GM23248 (cell line): Measurements from ENCODE around the gene TPRG1. TPM values are rescaled to one million over a fixed set of nuclear protein-coding genes. Genes with fewer than 3 reads are reported as not detected.

Source experiments
- DNase-seq: peaks from one replicate; pipeline ENCODE4 v3.0.0-alpha.2; 2015
- H2AFZ ChIP-seq: fragments of 200-600 bp; sonication (generic); 2 replicates; pipeline ENCODE4 v1.6.1; 2016; ENCODE audit warnings: antibody characterized with exemption
- H3F3A ChIP-seq: fragments of 200-600 bp; sonication (generic); 2 replicates; pipeline ENCODE4 v1.6.1; 2016; ENCODE audit warnings: mild to moderate bottlenecking, antibody characterized with exemption, mixed run types; ENCODE audit not compliant: insufficient read depth
- H3K27ac ChIP-seq: fragments of 200-600 bp; sonication (generic); 2 replicates; pipeline ENCODE4 v1.5.1; 2016; ENCODE audit warnings: mild to moderate bottlenecking
- H3K27me3 ChIP-seq: fragments of 200-600 bp; sonication (generic); replicated peaks from 2 replicates; pipeline ENCODE4 v1.6.1; 2016; ENCODE audit warnings: mild to moderate bottlenecking; ENCODE audit not compliant: insufficient read depth
- H3K36me3 ChIP-seq: fragments of 200-600 bp; sonication (generic); 2 replicates; pipeline ENCODE4 v1.6.1; 2016; ENCODE audit warnings: low read depth, mild to moderate bottlenecking
- H3K4me1 ChIP-seq: fragments of 200-600 bp; sonication (generic); 2 replicates; pipeline ENCODE4 v1.6.1; 2016; ENCODE audit warnings: mild to moderate bottlenecking; ENCODE audit not compliant: insufficient read depth
- H3K4me2 ChIP-seq: fragments of 200-600 bp; sonication (generic); one replicate; pipeline ENCODE4 v1.6.1; 2016; ENCODE audit warnings: mild to moderate bottlenecking; ENCODE audit not compliant: unreplicated experiment
- H3K4me3 ChIP-seq: fragments of 200-600 bp; sonication (generic); 2 replicates; pipeline ENCODE4 v1.5.1; 2016; ENCODE audit warnings: mild to moderate bottlenecking
- H3K79me2 ChIP-seq: fragments of 200-600 bp; sonication (generic); 2 replicates; pipeline ENCODE4 v1.6.1; 2016; ENCODE audit warnings: mild to moderate bottlenecking; ENCODE audit not compliant: insufficient read depth
- H3K9ac ChIP-seq: fragments of 200-600 bp; sonication (generic); 2 replicates; pipeline ENCODE4 v1.6.1; 2016; ENCODE audit warnings: mild to moderate bottlenecking
- H3K9me2 ChIP-seq: fragments of 200-600 bp; sonication (generic); 2 replicates; pipeline ENCODE4 v1.6.1; 2016; ENCODE audit warnings: mixed run types, mild to moderate bottlenecking, moderate library complexity; ENCODE audit not compliant: insufficient read depth
- H3K9me3 ChIP-seq: fragments of 200-600 bp; sonication (generic); one replicate; pipeline ENCODE4 v1.6.1; 2017; ENCODE audit warnings: low read depth
- H4K20me1 ChIP-seq: fragments of 200-600 bp; sonication (generic); 2 replicates; pipeline ENCODE4 v1.6.0; 2016; ENCODE audit not compliant: insufficient read depth
- EZH2 ChIP-seq: fragments of 200-600 bp; sonication (generic); IDR thresholded peaks from 2 replicates; pipeline ENCODE4 v1.6.1; 2018; ENCODE audit warnings: antibody characterized with exemption, mild to moderate bottlenecking; ENCODE audit not compliant: insufficient read depth, poor library complexity, severe bottlenecking
- EZH2phosphoT487 ChIP-seq: fragments of 200-600 bp; sonication (generic); IDR thresholded peaks from 2 replicates; pipeline ENCODE4 v1.6.1; 2018; ENCODE audit warnings: antibody characterized with exemption, moderate library complexity, mild to moderate bottlenecking, low read depth; ENCODE audit not compliant: insufficient read depth
- WGBS, 2 experiments: methylation state at CpG; one replicate each; pipeline ENCODE4 v1.1.6; 2015 to 2017; ENCODE audit warnings: low lambda C conversion rate in 2 of 2, low coverage in 1 of 2; ENCODE audit errors: missing lambda C conversion rate in 2 of 2; 5-methylcytosine and 5-hydroxymethylcytosine counted together
- in situ Hi-C: fragments of 300-500 bp; cut with MboI; formaldehyde crosslinking; loops from 2 replicates; pipeline ENCODE4 v1.15.0; 2020
- polyA plus RNA-seq: library from polyadenylated mRNA; unstranded; fragments of >200 nt; fragmentation: Nextera tagmentation; extraction: Ambion mirVana; gene quantifications from 2 replicates; pipeline ENCODE4 v1.2.1, GENCODE V29; 2016
- total RNA-seq: library from RNA; depleted of rRNA; stranded (reverse); fragments of >200 nt; shearing (Covaris generic); gene quantifications from 2 replicates; pipeline ENCODE4 v1.2.3, GENCODE V29; 2014; rRNA removed

TPRG1 gene, protein sequence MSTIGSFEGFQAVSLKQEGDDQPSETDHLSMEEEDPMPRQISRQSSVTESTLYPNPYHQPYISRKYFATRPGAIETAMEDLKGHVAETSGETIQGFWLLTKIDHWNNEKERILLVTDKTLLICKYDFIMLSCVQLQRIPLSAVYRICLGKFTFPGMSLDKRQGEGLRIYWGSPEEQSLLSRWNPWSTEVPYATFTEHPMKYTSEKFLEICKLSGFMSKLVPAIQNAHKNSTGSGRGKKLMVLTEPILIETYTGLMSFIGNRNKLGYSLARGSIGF
- not detected in 2 replicates for total RNA-seq
- not detected in 2 replicates for polyA plus RNA-seq

DNA sequence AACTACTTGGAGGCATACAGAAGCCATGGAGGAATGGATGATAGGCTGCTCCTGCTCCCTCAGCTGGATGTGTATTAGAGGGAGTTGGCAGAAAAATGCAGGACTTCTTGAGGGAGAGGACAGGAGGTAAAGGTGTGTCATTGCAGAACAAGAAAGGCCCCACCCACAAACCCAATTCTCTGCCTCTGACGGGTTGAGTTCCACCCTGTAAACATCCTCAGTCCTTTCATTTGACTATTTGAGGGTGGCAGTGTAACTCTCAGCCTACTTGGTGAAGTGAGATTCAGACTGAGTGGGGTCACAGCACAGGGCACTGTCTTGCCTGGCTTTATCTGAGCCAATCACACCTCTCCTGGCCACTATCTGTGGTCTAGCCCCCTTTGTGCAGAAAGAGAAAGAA lies at the start of gene TPRG1:
Gene TPRG1, plus strand, starts transcription at position 265 of the 400 bp plus-strand sequence. CDS start 35,414 bp downstream, outside the sequence.
- no peak within 1 kb of the TSS for H3K4me3 ChIP-seq
- no peak for TF ChIP-seq EZH2phosphoT487
- no peak for TF ChIP-seq EZH2
- H3K27ac ChIP-seq, result no peak within 1 kb of the TSS
- H4K20me1 ChIP-seq, result no peaks in the 10 kb centered on the region
- no peak within 1 kb of the TSS for H2AFZ ChIP-seq
- no peak for DNase-seq
- H3K4me1 ChIP-seq, result no peaks in the 10 kb centered on the region
- no peaks in the 10 kb centered on the region for H3K9me3 ChIP-seq
- H3F3A ChIP-seq, result no peaks in the 10 kb centered on the region
- no peaks in the 10 kb centered on the region for H3K79me2 ChIP-seq
- in situ Hi-C loops, result no loop called here
- H3K9ac ChIP-seq, result no peak within 1 kb of the TSS
- H3K27me3 ChIP-seq, result no peaks in the 10 kb centered on the region
- WGBS, 2 experiments, result 85 to 89% methylated on average over 1 of the region's 1 CpG
- H3K36me3 ChIP-seq, result no peaks in the 10 kb centered on the region
- no peaks in the 10 kb centered on the region for H3K9me2 ChIP-seq
- H3K4me2 ChIP-seq, result no peak within 1 kb of the TSS

DNA sequence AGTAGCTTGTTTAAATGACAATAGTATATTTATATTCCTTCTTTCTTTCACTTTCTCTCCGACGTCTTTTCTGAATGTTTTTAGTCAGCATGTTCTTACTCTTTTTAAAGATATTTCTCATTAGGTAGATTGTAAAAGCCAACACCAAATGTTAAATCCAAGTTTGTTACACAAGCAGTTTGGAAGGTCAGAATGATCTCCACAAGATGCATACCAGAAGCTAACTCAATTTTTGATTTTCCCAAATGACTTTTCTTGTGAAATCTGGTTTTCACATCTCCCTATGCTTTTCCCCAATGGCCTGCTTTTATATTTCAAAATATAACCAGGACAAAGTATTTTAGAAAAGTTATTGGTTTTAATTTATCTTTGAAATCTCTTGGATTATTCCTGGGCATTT lies 49.7 kb upstream of the TPRG1 start:
- no peak for DNase-seq
- in situ Hi-C loops, result no loop called here
- no peaks in the 10 kb centered on the region for H3K9me2 ChIP-seq
- peak overlapping the region; percentile 64 for H2AFZ ChIP-seq
- 5 to 14% methylated on average over 2 of the region's 2 CpGs for WGBS, 2 experiments
- no peak overlapping the region for H3K9ac ChIP-seq
- peaks cover 12% of the 10 kb centered on the region; the same call in 1 of the 2 replicates for H3K4me1 ChIP-seq
- no peak overlapping the region for H3K27ac ChIP-seq
- no peaks in the 10 kb centered on the region for H4K20me1 ChIP-seq
- H3K36me3 ChIP-seq, result no peaks in the 10 kb centered on the region
- H3K9me3 ChIP-seq, result no peaks in the 10 kb centered on the region
- H3K4me3 ChIP-seq, result peak overlapping the region; percentile 45
- TF ChIP-seq EZH2phosphoT487 (no peak), EZH2 (no peak)
- no peaks in the 10 kb centered on the region for H3K27me3 ChIP-seq
- H3K4me2 ChIP-seq, result peak overlapping the region; percentile 67
- H3F3A ChIP-seq, result no peaks in the 10 kb centered on the region
- H3K79me2 ChIP-seq, result no peaks in the 10 kb centered on the region

DNA sequence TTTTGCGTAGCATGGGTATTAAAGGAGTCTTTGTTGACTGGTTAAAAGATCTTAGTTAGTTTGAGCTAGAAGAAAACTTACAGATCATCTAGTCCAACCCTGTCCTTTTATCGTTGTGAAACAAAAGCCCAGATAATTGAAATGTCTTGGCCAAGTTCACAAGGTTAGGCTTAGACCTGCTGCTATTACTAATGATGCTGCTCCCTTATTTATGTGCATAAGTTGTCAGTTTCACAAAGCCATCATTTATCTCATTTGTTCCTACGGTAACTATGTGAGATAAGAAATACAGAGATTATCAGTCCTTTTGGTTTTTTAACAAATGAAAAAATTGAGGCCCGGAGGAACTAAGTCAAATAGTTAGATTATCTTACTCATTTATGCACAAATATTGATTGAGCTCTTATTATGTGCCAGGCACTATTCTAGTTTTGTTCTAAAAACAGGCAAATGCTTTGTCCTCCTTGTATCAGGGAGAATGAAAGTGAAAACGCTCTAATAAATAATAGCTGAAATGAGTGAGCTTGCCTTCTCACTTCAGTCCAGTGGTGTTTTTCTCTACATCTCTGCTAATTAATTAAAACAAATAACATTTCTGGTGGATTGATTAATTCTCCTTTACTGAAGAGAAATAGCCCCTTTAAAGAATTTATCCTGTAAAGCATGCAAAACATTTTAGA lies 49.1 kb upstream of the TPRG1 start:
- H3K79me2 ChIP-seq, result no peaks in the 10 kb centered on the region
- no peaks in the 10 kb centered on the region for H3K9me3 ChIP-seq
- TF ChIP-seq EZH2 (no peak), EZH2phosphoT487 (no peak)
- H3K4me3 ChIP-seq, result peak overlapping the region; percentile 45; the same call in 1 of the 2 replicates
- H2AFZ ChIP-seq, result peak overlapping the region; percentile 64
- no peak for DNase-seq
- no peak overlapping the region for H3K9ac ChIP-seq
- H3K9me2 ChIP-seq, result no peaks in the 10 kb centered on the region
- no peaks in the 10 kb centered on the region for H4K20me1 ChIP-seq
- in situ Hi-C loops, result no loop called here
- no peaks in the 10 kb centered on the region for H3F3A ChIP-seq
- 42 to 45% methylated on average over 5 of the region's 5 CpGs for WGBS, 2 experiments
- no peaks in the 10 kb centered on the region for H3K36me3 ChIP-seq
- H3K4me2 ChIP-seq, result peak overlapping the region; percentile 67
- no peak overlapping the region for H3K27ac ChIP-seq
- peaks cover 12% of the 10 kb centered on the region; the same call in 1 of the 2 replicates for H3K4me1 ChIP-seq
- no peaks in the 10 kb centered on the region for H3K27me3 ChIP-seq

DNA sequence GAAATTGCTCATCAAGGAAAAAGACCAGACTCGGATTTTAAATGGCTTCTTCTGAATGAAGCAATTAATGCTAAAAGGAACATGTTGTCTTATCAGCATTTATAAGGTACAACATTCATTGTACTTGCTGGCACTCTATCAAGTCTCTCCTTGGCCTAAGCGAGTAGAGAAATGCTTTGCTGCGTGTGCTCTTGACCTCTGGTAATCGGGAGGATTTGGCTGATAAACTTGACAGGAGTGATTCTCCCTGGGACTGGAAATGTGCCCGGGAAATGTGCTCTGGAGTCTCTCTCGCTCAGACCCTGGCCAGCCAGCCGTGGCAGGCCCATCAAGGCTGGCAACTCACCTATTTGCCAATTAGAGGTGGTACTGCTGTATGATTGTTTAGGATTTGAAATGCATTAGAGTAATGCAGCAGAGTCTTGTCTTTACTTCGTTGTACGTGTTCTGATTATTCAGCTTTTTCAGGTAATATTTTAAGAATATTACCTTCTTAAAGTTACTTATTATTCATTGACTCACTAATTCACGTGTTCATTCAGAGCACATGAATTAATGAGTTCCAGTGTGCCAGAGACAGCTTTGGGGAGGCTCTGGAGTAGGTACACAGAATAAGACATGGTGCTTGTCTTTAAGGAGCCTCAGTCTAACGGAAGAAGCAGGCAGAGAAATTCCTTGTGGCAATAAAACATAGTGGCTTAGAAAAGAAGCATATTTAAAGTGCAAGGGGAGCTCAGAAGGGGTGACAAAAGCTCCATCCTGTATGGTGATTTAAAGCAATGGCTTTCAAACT lies 48.0 kb upstream of the TPRG1 start:
- in situ Hi-C loops, result no loop called here
- Histone ChIP-seq H3K36me3 (no peaks in the 10 kb centered on the region), H4K20me1 (no peaks in the 10 kb centered on the region), H3K9ac (no peak overlapping the region), H3K4me1 (peaks cover 12% of the 10 kb centered on the region; the same call in 1 of the 2 replicates), H3K4me3 (no peak overlapping the region), H3F3A (no peaks in the 10 kb centered on the region), H3K27me3 (no peaks in the 10 kb centered on the region), H3K9me2 (no peaks in the 10 kb centered on the region), H3K4me2 (peak overlapping the region; percentile 52), H3K9me3 (no peaks in the 10 kb centered on the region), H2AFZ (peak overlapping the region; percentile 58), H3K27ac (no peak overlapping the region), H3K79me2 (no peaks in the 10 kb centered on the region)
- TF ChIP-seq EZH2phosphoT487 (no peak), EZH2 (no peak)
- DNase-seq, result no peak
- WGBS, 2 experiments, result 30 to 33% methylated on average over 11 of the region's 11 CpGs
